CD4-positive, alpha-beta T cell treated with Interleukin-17A for 4 hours (primary cell): ENCODE results near the gene SPINK9.

Experiments used
- DNase-seq: peaks from one replicate; pipeline ENCODE4 v3.0.0-alpha.2; 2020; ENCODE audit warnings: mixed read lengths

The SPINK9 gene

GRCh38 chr5:148372166-148372725 lies 36.9 kb downstream of the SPINK9 start:
- DNase-seq: no peak

DNA sequence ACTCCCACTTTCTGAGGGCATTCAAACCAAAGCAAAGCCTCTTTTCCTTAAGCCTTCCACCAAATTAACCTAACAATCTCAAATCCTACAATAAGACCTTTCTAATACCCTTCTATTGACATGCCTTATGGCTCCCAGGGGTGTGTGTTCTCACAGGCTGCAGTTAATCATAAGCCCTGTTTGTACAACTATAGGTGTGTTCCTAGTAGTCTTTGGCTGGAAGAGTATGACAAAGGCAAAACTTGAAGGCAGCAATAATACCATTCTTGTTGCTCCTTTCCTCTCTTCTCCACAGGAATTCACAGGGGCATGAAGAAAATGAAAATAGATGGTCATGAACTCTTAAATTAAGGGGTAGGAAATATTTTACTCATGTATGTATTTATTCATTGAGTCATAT lies 37.5 kb downstream of the SPINK9 start:
- no peak for DNase-seq

DNA sequence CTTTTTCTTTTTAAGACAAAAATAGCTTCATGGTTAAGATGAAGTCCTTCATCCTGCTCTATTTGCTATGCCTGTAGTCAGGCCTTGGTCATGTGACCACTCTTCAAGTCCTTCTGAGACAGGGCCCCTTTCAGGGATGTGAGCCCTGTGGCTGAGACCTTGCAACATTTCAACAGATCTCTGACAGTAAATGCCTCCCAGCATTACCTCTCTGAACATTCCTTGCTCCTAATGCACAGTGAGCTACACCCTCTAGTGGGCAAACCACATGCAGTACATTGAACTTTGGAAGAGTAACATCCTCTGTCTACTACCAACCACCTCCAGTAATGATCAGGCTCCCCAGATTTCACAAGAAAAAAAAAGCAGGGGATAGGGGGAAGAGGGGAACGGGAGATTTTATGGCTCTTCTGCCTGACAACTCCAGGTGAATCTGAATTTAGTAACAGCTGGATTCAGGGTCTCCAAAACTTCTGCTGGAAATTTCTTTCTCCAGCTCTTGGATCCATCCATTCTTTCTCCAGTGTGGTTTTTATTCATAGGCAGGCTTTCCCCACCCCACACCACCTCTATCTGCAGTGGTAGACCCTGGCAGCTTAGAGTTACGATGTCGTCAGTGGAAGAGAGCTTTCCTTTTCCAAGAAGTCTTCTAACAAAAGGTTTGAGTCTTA lies 39.5 kb downstream of the SPINK9 start:
- DNase-seq: peak; percentile 21

GRCh38 chr5:148376198-148376597 lies 40.8 kb downstream of the SPINK9 start:
- no peak for DNase-seq

DNA sequence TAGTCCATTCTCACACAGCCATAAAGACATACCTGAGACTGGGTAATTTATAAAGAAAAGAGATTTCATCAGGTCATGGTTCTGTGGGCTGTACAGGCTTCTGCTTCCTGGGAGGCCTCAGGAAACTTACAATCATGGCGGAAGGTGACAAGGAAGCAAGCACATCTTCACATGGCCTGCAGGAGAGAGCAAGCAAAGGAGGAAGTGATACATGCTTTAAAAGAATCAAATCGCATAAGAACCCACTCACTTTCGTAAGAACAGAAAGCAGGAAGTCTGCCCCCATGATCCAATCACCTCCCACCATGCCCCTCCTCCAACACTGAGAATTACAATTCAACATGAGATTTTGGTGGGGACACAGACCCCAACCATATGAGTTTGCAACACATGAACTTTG lies 43.3 kb downstream of the SPINK9 start:
- DNase-seq: no peak

- DNase-seq: no peak
Measured at GRCh38 chr5:148379340-148379739, 44.0 kb downstream of the SPINK9 start.

- DNase-seq: no peak
Measured at GRCh38 chr5:148381906-148382305, 46.5 kb downstream of the SPINK9 start.

GRCh38 chr5:148382961-148383360 lies 47.6 kb downstream of the SPINK9 start:
- no peak for DNase-seq

- DNase-seq: peak; percentile 97
Measured at GRCh38 chr5:148383564-148384379, 48.4 kb downstream of the SPINK9 start, which contains the start of gene FBXO38. Gene FBXO38 (plus strand): TSS chr5:148383958. CDS start chr5:148394777, 10,819 bp downstream.

DNA sequence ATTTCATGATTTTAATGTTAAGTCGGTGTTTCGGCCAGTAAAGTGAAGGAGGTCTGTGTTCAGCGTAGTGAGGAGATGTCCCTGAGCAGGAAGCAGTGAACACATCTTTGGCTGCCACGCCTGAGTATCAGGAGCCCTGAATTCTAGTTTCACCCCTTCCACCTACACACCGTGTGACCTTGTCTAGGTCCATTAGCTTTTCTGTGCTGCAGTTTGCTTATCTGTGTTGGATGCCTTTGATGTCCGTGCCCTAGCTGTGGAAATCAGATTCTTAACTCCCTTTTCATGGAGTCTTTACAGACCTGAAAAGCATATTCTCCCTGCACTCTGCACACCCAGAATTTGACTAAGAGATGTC lies 49.0 kb downstream of the SPINK9 start:
- DNase-seq: no peak

DNA sequence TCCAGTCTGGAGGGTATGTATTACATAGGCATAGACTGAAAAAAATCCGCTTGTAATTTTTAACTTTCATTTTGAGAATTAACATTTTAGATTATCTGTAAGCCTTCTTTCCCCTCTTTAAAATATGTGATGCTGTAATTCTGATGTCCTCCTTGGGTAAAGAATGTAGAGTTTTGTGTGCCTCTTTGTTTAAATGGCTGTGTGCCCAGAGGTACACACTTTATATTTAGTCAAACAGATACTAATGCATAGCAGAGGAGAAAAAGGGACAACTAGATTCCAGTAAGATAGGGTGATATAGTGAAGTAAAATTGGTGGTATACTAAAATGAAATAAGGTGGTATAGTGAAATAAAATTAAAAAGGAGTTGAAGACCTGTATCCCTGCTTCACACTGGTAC lies 49.7 kb downstream of the SPINK9 start:
- DNase-seq: no peak

GRCh38 chr5:148386041-148386440 lies 50.7 kb downstream of the SPINK9 start:
- DNase-seq: no peak

GRCh38 chr5:148387325-148387724 lies 52.0 kb downstream of the SPINK9 start:
- DNase-seq: no peak

DNA sequence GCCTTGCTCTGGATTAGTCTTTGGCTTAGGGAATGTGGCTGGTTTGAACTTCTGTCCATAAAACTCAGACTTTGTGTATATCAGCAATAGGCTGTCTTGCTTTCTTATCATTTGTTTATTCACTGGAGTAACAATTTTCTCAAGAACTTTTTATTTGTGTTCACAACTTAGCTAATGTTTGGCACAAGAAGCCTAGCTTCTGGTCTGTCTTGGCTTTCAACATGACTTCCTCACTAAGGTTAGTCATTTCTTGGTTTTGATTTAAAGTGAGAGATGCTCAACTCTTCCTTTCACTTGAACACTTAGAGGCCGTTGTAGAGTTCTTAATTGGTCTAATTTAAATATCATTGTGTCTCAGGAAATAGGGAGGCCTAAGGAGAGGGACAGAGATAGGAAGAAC lies 53.3 kb downstream of the SPINK9 start:
- no peak for DNase-seq
